Stimulated activated effector memory CD8-positive, alpha-beta T cell treated with anti-CD3 and anti-CD28 coated beads, Interleukin-12 subunit alpha, Interleukin-12 subunit beta, amount 100 ng/mL, for 72 hours (primary cell): ENCODE data around the gene ABCA2.

Experiments used
- ATAC-seq: fragments of 150-1000 bp; cut with Tn5 transposase; 2 replicates; pipeline ENCODE4 v1.10.0; 2021
- DNase-seq, 2 donors: peaks; one replicate each; pipeline ENCODE4 v3.0.0; 2021 to 2022; ENCODE audit warnings: low spot score in 2 of 2
- H3K27ac Mint-ChIP-seq: one replicate; pipeline ENCODE4 v1.8.0; 2022; ENCODE audit warnings: mild to moderate bottlenecking, mixed read lengths
- H3K36me3 Mint-ChIP-seq: one replicate; pipeline ENCODE4 v1.8.0; 2022; ENCODE audit warnings: mild to moderate bottlenecking, mixed read lengths
- H3K4me1 Mint-ChIP-seq: one replicate; pipeline ENCODE4 v1.8.0; 2022; ENCODE audit warnings: mixed read lengths
- H3K4me3 Mint-ChIP-seq: one replicate; pipeline ENCODE4 v1.8.0; 2022; ENCODE audit warnings: mild to moderate bottlenecking, mixed read lengths
- H3K9me3 Mint-ChIP-seq: one replicate; pipeline ENCODE4 v1.8.0; 2022; ENCODE audit warnings: mixed read lengths

ABCA2 gene

DNA sequence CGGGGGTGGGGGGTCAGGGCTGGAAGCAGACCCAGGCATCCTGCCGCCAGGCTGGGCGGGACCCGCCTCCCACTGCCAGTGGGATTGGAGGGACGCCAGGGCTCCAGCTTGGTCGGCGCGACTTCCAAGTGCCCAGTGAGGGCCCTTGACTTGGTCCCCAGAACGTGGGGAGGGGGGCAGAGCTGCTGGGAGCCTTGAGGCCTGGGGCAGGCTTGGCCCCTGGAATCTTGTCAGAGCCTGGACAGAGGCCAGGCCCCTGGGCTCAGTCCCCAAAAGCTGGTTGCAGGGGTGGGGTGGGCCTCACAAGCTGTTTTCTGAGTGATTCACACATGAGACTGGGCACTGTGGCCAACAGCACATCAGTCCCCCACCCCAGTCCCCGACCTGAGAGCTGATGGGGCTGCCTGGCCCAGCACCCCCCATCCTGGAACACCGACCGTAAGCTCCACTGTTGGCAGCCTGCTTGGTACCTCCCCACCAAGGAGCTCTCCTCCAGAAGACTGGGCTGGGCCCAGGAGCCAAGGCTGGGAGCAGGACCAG lies 32.2 kb downstream of the ABCA2 start:
- ATAC-seq (no peak), DNase-seq (no peak)
- H3K9me3 Mint-ChIP-seq, result no peaks in the 10 kb centered on the region
- peak overlapping the region; percentile 69 for H3K4me3 Mint-ChIP-seq
- peaks cover 33% of the 10 kb centered on the region for H3K36me3 Mint-ChIP-seq
- peak overlapping the region; percentile 58 for H3K27ac Mint-ChIP-seq
- peaks cover 67% of the 10 kb centered on the region for H3K4me1 Mint-ChIP-seq

DNA sequence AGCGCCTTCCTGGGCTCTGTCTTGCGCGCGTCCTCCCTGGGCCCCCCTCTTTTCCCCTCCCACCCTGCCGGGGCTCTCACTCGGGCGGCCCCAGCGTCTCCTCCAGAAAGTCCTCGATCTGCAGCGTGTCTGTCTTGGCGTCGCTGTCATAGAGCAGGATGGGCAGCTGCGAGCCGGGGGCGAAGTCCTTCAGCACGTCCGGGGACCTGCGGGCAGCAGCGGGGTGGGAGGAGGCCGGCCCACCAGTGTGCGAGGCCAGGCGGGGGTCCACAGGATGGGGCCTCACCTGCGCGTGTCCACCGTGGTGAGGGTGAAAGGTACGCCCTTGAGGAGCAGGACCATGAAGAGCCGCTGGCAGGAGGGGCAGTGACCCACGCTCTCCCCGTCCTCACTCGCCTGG lies 32.7 kb downstream of the ABCA2 start:
- Mint-ChIP-seq H3K27ac (no peak overlapping the region), H3K9me3 (no peaks in the 10 kb centered on the region), H3K4me1 (peaks cover 66% of the 10 kb centered on the region), H3K4me3 (no peak overlapping the region), H3K36me3 (peaks cover 31% of the 10 kb centered on the region)
- DNase-seq (no peak), ATAC-seq (no peak)

DNA sequence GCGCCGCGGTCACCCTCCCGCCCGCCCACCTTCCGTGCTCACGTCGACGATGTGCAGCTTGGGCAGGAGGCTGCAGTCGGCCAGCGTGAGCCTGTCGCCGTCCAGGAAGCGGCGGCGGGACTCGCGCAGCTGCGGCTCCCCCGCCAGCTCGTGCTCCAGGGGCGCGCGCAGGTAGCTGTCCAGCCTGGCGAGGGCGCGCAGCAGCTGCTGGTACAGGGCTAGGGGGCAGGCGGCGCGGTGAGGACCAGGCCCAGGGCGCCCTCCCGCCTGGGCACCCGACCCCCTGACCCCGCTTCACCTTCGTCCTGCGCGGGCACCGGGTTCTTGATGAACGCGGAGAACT lies 33.2 kb downstream of the ABCA2 start:
- ATAC-seq, result no peak
- no peak overlapping the region for H3K27ac Mint-ChIP-seq
- peaks cover 61% of the 10 kb centered on the region for H3K4me1 Mint-ChIP-seq
- peaks cover 26% of the 10 kb centered on the region for H3K36me3 Mint-ChIP-seq
- DNase-seq, result peak in 1 of 2 donors; percentile 48
- H3K9me3 Mint-ChIP-seq, result no peaks in the 10 kb centered on the region
- H3K4me3 Mint-ChIP-seq, result no peak overlapping the region

DNA sequence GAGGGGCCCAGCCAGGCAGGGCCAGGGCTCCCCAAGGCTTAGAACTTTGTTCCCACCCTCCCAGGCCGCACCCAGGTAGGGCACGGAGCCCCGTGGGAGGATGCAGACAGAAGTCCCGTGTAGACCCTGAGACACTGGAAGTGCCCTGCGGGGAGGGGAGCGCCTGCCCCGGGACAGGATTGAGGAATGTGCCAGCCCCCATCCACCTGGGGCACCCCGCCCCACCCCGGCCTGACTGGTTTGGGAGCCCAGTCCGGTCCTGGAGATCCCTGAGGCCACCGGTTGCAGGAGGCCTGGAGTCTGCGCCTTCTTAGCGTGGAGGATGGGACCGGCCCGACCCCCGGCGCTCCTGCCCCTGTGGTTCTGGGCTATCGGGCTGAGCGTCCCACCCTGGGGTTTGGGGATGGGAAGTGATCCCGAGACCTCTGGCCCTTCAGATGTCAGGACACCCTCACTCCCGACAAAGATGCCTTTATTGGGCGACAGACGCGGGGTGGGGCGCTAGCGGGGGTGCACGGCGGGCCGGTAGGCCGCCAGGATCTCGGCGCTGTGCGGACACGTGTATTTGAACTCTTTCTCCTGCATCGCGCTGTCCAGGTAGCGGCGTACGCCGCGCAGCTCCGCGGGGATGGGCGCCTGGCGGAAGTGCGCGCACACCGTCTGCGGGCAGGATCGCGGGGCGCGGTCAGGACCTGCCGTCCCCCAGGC lies 33.7 kb downstream of the ABCA2 start:
- H3K36me3 Mint-ChIP-seq, result peaks cover 26% of the 10 kb centered on the region
- DNase-seq (no peak), ATAC-seq (no peak)
- peak overlapping the region; percentile 79 for H3K4me3 Mint-ChIP-seq
- H3K4me1 Mint-ChIP-seq, result peaks cover 56% of the 10 kb centered on the region
- H3K9me3 Mint-ChIP-seq, result no peaks in the 10 kb centered on the region
- H3K27ac Mint-ChIP-seq, result peak overlapping the region; percentile 61

DNA sequence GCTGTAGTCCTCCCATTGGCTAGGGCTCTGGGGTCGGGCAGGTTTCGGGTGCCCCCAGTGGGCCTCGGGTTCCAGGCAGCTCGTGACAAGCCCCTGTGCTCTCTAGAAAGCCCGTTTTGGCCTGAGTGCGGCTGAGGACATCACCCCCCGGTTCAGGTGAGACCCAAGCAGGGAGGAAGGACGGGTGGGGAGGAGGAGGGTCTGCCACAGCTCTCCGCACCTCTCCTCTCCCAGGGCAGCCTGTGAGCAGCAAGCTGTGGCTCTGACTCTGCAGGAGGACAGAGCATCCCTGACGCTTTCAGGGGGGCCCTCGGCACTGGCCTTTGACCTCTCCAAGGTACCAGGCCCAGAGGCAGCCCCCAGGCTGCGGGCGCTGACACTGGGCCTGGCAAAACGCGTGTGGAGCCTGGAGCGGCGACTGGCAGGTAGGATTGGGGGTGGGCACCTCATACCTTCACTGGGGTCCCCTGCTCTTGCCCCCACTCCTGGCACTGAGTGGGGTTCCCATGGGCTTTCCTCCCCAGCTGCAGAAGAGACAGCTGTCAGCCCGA lies 35.1 kb downstream of the ABCA2 start:
- Mint-ChIP-seq H3K4me1 (peaks cover 43% of the 10 kb centered on the region), H3K36me3 (peaks cover 20% of the 10 kb centered on the region), H3K9me3 (no peaks in the 10 kb centered on the region), H3K27ac (peak overlapping the region; percentile 83), H3K4me3 (peak overlapping the region; percentile 79)
- ATAC-seq (no peak), DNase-seq (no peak)

DNA sequence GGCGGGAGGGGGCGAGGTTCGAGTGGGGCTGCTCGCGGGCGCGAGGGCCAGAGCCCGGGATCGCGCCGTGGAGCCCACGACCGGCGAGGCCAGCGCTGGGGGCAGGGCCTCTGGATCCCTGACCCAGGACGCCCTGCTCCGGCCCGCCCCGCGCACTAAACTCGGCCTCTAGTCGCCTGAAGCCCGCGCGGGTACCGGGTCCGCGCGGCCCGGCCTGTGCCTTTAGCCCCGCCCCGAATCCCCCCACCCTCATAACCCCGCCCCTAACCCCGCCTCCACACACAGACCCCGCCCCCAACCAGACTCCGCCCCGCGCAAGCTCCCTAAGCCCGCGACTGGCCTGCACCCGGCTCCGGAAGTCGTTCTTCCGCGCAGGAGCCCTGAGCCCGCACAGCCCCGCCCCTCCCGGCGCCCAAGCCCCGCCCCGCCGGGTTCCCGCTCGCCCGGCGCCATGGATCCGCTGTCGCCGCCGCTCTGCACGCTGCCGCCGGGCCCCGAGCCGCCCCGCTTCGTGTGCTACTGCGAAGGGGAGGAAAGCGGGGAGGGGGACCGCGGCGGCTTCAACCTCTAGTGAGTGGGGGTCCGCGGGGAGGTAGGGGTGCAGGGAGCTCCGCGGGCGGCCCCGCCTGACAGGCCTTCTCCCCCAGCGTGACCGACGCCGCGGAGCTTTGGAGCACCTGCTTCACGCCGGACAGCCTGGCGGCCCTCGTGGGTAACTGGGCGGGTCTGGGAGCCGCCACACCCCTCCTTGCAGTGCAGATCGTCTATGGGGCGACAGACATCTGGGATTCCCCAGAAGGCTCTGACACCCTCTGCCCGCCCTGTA lies 35.8 kb downstream of the ABCA2 start, which contains the start of gene PAXX:
Gene PAXX (plus strand): TSS at position 430 of the 826 bp plus-strand sequence. CDS start 22 bp downstream, at position 452.
- Mint-ChIP-seq H3K27ac (peak within 1 kb of the TSS; percentile 83), H3K36me3 (peaks cover 14% of the 10 kb centered on the region), H3K9me3 (no peaks in the 10 kb centered on the region), H3K4me1 (peaks cover 37% of the 10 kb centered on the region), H3K4me3 (peak within 1 kb of the TSS; percentile 79)
- ATAC-seq (peak; percentile 87), DNase-seq (peak; percentile 94 to 98)

DNA sequence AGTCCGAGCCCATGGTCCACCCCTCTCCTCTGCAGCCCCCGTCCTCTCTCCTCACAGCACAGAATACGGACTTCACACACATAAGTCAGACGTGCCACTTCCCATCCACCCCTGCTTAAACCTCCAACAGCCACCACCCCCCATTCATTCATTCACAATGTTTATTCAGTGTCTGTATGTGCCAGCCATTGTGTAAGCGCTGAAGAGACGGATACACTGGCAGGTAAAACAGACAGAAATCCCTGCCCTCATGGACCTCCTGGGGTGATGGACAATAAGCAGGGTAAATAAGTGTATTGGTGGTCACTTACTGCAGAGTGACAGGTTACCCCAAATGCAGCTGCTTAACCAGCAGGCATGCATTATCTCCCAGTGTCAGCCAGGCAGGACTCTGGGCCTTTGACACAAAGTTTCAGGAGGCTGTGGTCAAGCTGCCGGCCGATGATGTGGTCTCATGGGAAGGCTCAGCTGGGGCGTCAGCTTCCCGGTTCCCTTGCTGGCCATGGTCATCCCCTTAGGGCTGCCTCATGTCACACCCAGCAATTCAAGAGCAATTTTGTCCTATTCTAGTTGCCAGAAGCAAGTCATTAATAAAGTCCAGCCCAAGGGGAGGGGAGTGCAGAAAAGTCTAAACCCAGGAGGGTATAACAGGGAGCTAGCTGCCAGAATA lies 37.7 kb downstream of the ABCA2 start:
- Mint-ChIP-seq H3K36me3 (peaks cover 14% of the 10 kb centered on the region), H3K4me3 (peak overlapping the region; percentile 79), H3K27ac (no peak overlapping the region), H3K4me1 (peaks cover 26% of the 10 kb centered on the region), H3K9me3 (no peaks in the 10 kb centered on the region)
- no peak for DNase-seq
- no peak for ATAC-seq

DNA sequence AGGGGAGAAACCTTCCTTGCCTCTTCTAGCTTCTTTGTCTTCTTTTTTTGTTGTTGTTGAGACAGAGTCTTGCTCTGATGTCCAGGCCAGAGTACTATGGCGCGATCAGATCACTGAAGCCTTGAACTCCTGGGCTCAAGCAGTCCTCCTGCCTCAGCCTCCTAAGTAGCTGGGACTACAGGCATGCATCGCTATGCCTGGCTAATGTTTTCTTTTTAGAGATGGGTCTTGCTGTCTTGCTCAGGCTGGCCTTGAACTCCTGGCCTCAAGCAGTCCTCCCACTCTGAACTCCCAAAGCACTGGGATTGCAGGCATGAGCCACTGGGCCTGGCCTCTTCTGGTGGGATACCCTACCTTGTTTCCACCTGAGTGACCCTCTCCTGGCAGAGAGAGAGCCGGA lies 39.2 kb downstream of the ABCA2 start:
- Mint-ChIP-seq H3K27ac (no peak overlapping the region), H3K4me3 (no peak overlapping the region), H3K36me3 (peaks cover 11% of the 10 kb centered on the region), H3K9me3 (no peaks in the 10 kb centered on the region), H3K4me1 (peaks cover 27% of the 10 kb centered on the region)
- DNase-seq (no peak), ATAC-seq (no peak)

DNA sequence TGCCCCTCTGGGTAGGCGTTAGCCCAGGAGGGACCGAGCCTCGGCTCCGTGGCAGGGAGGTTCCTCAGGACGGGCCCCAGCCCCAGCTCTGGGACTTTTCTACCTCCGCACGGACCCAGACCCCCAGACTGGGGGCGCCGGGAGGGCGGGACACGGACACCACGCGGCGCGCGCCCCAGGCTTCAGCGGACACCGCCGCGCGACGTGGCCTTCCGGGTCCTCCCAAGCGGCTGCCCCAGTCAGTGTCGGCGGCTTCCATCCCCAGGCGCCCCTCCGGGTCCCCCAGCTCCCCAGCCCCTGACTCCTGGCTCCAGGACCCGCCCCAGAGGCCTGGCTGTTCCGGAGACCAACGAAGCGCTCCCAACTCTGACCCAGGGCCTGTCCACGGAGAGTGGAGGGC lies 42.2 kb downstream of the ABCA2 start:
- no peak overlapping the region for H3K27ac Mint-ChIP-seq
- DNase-seq (no peak), ATAC-seq (no peak)
- H3K36me3 Mint-ChIP-seq, result no peaks in the 10 kb centered on the region
- H3K9me3 Mint-ChIP-seq, result no peaks in the 10 kb centered on the region
- H3K4me3 Mint-ChIP-seq, result no peak overlapping the region
- peaks cover 13% of the 10 kb centered on the region for H3K4me1 Mint-ChIP-seq

DNA sequence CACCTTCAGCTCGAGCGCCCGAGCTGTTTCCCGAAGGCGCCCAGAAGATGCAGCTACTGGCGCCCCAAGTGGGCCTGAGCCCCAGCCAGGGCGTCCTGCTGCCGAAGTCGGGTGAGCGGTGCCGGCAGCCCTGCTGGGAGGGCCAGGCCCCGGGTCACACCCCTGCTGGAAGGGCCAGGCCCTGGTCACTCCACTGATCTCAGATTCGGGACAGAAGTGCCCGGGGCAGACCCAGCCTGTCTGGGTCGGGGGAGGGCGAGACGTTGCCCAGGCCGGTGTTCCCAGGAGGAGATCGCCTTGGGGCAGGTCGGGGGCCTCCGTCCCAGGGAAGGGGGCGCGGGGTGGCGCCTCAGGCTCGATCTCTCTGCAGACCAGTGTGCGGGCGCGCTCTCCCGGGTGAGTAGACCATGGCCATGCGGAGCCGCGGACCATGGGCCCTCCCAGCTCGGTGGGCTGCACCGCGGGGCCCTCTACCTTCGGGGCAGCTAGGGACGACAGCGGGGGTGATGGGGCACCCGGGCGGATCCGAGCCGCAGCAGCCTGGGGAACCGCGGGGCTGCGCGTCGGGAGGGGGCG lies 42.9 kb downstream of the ABCA2 start:
- ATAC-seq, result no peak
- H3K4me1 Mint-ChIP-seq, result peaks cover 12% of the 10 kb centered on the region
- H3K4me3 Mint-ChIP-seq, result no peak overlapping the region
- no peaks in the 10 kb centered on the region for H3K9me3 Mint-ChIP-seq
- no peak overlapping the region for H3K27ac Mint-ChIP-seq
- no peak for DNase-seq
- H3K36me3 Mint-ChIP-seq, result no peaks in the 10 kb centered on the region

DNA sequence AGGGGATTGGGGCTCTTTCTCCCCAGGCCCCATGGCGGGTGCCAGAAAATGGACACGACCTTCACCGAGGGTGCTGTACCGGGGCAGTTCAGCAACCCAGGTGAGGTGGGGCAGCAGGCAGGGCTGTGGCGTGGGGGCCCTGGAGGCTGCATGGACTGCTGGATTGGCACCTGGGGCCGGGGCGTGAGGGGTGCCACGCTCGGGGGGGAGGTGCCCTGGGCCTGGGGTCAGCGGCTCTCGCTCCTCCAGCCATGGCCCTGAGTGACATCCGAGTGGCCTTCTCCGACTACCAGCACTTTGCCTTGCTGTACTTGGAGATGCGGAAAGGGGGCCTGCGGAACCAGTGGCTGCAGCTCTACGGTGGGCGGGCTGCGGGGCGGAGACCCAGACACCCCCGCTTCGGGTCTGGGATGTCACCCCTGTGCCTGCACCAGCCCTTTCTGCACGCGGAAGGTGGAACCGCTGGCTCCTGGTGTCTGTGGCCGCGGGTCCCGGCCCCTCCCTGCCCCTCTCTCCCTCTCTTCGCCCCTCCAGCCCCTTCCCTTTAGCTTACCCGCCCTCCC lies 43.5 kb downstream of the ABCA2 start:
- Mint-ChIP-seq H3K9me3 (no peaks in the 10 kb centered on the region), H3K27ac (no peak overlapping the region), H3K4me3 (no peak overlapping the region), H3K36me3 (no peaks in the 10 kb centered on the region), H3K4me1 (peaks cover 12% of the 10 kb centered on the region)
- DNase-seq (no peak), ATAC-seq (no peak)

DNA sequence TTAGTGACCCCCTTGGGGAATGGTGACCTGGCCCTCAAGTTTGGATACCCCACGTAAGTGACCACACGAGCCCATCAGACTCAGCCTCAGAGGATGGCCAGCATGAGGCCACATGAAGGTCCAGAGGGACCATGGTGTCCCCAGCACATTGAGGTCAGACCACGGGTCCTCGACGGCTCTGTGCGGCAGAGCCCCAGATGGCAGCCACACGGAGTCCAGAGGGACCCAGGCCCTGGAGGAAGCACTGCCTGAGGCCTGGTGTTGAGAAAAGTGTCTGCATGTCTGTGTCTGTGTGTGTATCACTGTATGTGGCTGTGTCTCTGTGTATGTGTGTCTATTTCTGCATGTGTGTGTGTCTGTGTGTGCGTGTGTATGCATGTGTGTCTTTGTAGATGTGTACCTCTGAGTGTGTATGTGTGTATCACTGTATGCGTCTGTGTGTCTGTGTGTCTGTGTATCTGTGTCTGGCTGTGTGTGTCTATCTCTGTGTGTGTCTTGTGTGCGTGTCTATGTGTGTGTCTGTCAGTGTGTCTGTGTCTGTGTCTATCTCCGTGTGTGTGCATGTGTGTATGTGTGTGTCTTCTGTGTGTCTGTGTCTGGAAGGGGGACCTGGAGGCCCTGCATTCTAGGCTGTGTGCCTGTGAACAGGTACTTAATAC lies 44.3 kb downstream of the ABCA2 start:
- DNase-seq (no peak), ATAC-seq (no peak)
- Mint-ChIP-seq H3K4me3 (no peak overlapping the region), H3K4me1 (peaks cover 12% of the 10 kb centered on the region), H3K9me3 (no peaks in the 10 kb centered on the region), H3K36me3 (no peaks in the 10 kb centered on the region), H3K27ac (no peak overlapping the region)

DNA sequence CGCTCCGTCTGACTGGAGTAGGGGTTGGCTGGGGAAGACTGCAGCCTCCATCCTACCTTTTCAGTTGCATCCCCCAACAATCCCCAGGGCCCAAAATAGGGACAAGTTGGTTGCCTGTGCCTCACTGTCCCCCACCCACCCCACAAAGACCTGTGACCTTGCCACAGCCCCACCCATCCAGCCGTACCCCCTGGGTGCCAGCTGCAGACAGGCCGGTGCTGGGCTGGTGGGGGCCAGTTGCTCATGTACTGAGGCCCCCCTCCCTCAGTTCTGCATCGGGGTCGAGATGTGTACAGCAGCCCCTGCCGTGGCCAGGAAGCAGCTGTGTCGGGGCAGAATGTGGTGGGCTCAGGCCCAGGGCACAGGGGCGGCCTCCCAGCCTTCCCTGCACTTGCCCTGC lies 44.9 kb downstream of the ABCA2 start:
- H3K9me3 Mint-ChIP-seq, result no peaks in the 10 kb centered on the region
- ATAC-seq (no peak), DNase-seq (no peak)
- no peak overlapping the region for H3K4me3 Mint-ChIP-seq
- H3K27ac Mint-ChIP-seq, result no peak overlapping the region
- no peaks in the 10 kb centered on the region for H3K36me3 Mint-ChIP-seq
- H3K4me1 Mint-ChIP-seq, result peaks cover 12% of the 10 kb centered on the region
